ENCODE data around the gene CSTB.

DNA sequence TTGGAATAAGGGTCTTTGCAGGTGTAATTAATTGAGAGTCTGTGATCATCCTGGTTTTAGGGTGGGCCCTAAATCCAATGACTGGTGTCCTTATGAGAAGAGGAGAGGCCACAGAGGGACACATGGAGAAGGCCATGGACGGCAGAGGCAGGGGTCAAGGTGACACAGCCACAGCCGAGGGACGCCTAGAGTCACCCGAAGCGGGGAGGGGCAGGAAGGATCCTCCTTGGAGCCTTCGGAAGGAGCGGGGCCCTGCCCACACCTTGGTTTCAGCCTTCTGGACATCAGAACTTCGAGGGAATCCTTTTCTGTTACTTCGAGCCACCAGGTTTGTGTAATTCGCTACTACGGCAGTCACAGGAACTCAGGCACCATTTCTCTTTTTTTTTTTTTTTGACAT is 44.4 kb upstream of the CSTB start:
- TF ChIP-seq CTCF (IDR thresholded peaks at IDR 0.05) = no peak
- no peak for TF ChIP-seq POLR2AphosphoS5 (IDR thresholded peaks at IDR 0.05)
